NCI-H748 treated with DMSO at 0.1 percent for 48 hours (cell line): ENCODE data around the gene LRRTM4.
"Not testable (repeated sequence)": the region's sequence is repeated elsewhere in the genome, so short reads cannot be mapped to it uniquely, and the experiment has no call there.

Experiments used
- DNase-seq: peaks from one replicate; lab custom pipeline; 2025; lab: John Stamatoyannopoulos, UW

The LRRTM4 gene

DNA sequence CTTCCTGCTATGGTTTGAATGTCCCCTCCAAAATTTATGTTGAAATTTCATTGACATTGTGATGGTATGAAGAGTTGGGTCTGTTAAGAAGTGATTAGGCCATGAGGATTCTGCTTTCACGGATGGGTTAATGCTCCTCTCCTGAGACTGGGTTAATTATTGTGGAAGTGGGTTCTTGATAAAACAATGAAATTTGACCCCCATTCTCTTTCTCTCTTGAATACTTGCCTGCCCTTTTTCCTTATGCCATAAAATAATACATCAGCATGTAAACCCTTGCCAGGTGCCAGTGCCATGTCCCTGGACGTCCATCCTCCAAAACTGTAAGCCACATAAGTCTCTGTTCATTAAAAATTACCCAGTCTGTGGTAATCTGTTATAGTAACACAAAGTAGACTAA lies 352.8 kb downstream of the LRRTM4 start:
- no peak for DNase-seq

DNA sequence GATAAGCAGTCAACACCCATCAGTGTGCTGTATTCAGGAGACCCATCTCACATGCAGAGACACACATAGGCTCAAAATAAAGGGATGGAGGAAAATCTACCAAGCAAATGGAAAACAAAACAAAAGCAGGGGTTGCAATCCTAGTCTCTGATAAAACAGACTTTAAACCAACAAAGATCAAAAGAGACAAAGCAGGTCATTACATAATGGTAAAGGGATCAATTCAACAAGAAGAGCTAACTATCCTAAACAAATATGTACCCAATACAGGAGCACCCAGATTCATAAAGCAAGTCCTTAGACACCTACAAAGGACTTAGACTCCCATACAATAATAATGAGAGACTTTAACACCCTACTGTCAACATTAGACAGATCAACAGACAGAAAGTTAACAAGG lies 358.2 kb downstream of the LRRTM4 start:
- DNase-seq, result not testable (repeated sequence)

DNA sequence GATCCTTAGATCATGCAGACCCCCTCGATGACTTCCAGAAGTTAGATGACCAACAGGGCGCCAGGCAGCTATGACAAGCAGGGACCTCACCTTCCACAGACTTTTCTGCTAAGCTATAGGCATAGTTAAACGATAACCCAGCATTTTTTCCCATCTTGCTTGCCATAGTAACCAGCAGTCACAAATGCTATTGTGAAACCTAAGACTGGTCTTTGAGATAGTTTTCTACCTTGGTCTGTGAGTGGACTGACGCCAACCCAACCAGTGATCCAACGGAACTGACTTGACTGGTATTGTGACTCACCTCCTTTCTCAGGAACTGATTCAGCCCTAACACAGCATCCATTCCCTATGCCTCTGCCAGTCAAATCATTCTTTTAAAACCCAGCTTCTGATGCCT lies 361.2 kb downstream of the LRRTM4 start:
- DNase-seq, result no peak

DNA sequence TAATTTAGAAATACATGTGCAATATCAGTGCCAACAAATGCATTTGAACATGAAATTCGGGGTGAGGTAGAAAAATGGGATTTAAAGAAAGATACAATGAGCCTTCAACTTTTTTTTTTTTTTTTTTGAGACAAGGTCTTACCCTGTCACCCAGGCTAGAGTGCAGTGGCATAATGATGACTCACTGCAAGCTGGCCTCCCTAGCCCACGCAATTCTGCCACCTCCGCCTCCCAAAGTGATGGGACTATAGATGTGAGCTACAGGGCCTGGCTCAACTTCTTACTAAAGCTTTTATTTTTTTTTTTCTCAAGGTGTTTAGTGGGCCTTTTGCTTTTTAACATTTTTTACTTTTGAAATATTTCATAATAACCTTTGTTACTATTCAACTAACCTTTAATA lies 365.6 kb downstream of the LRRTM4 start:
- no peak for DNase-seq

DNA sequence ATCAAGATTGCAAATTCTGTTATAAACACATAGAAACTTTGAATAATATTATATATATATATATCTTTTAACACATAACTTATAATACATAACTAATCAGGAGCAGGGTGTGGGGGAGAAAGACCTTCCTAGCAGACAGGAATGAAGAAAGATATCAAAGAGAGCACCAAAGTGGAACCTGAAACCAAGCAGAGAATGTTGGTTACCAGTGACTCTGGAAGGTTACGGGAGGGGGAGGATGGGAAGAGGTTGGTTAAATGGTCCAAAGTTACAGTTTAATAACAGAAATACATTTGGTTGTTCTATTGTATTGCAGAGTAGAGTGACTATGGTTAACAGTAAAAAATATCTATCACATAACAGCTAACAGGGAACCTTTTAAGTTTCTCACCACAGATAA lies 366.7 kb downstream of the LRRTM4 start:
- DNase-seq, result no peak

DNA sequence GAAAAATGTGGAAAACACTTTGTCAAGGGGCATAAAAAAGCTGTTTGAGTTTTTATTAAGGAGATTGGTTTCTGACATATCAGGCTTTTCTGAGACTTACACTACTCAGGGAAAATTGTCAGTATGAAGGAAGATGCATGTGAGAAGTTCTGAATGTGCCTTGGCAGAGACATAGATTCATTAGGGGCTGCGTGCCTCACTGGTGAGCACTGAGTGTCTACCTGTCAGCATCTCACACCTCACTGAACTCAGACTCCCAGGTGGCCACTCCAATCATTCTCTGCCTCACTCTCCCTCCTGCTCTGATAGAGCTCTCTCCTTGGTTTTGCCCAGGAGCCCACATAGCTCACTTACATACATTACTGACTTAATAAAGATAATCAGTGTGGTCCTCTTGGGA lies 372.6 kb downstream of the LRRTM4 start:
- no peak for DNase-seq

DNA sequence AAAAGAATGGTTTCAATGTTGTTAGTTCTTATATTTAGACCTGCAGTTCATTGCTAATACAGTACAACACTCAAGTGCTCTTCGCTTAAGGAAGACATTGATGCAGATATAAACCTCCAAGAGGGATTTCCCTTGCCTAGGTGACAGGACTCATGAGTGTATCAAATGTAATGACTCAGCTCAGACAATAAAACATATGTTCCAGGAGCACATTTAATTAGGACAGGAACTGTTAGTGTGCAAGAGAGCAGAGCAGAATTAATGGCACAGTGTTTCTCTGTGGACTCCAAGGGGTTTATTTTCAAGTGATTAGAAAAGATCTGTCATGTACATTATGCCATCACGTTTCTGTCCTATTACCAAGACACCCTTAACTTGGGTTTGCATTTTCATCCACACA lies 375.0 kb downstream of the LRRTM4 start:
- no peak for DNase-seq

DNA sequence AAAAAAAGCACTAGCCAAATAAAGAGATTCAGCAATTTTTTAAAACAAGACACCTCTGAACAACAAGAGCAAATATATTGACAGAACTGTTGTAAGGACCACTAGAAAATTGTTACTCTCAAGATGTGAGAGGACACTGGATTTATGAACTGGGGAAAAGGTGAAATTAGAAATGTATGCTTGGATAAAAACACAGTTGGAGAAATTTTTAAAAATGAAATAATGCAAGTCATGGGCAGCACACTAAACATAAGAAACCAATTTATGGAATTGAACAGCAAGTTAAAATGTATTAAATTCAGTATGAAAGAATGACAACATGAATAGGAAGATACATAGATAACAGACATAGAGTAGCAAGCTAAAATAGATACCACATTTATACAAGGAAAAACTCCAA lies 377.4 kb downstream of the LRRTM4 start:
- no peak for DNase-seq

DNA sequence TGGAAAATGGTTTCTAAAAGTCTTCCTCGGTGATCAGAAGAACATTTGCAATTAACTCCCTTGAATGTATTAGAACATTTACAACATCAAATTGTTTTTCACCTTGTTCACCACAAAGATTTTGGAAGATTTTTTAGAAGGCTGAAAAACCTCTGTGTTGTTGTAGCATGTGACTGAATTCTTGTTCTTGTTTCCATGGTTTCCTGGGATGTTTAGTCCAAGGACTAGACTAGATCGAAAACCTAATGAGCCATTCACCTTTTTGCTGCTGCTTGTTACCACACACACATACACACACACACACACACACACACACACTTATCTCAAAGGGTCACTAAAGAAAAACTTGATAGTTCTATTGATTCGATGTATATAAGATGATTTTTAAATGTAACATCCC lies 380.0 kb downstream of the LRRTM4 start:
- DNase-seq, result no peak

DNA sequence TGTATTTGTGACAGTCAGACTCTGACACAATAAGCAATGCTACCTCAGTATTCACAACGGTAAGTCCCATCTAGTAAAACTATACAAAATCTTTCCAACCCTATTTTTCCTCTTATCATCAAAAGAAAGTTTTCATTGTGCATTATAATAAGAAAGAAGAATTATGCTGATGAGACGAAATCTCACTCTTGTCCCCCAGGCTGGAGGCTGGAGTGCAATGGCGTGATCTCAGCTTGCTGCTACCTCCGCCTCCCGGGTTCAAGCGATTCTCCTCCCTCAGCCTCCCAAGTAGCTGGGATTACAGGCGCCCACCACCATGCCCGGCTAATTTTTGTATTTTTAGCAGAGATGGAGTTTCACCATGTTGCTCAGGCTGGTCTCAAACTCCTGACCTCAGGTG lies 393.7 kb downstream of the LRRTM4 start:
- not testable (repeated sequence) for DNase-seq

DNA sequence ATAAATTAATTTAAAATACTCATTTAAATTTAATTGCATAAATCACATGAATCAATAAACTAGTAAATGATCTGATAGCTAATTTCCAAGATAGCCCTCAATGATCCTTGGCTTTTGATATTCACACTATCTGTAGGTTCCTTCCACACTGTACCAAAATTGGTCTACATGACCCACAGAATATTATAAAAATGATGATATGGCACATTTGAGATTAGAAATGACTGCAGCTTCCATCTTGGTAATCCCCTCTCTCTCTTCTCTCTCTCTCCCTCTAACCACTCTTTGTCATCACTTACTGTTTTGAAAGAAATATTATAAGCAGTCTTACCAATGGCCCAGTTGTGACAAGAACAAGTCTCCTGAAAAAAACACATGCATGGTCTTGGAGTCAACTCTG lies 394.8 kb downstream of the LRRTM4 start:
- no peak for DNase-seq

DNA sequence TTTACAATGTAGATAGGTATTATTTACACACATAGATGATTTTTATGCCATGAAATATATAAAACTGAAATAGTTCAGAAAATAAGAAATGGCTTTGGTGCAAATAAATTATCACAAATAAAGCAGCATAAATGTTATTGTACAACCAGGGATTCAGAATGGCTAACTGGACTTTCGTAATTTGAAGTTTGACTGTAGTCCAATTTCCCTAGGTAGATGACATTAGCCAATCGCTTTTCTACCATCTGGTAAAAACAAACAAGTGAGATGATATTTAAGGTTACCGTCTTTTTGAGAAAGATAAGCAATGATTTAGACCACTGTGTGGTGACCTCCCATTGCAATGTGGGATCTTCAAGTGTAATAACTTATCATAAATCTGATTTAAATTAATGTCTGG lies 400.7 kb downstream of the LRRTM4 start:
- no peak for DNase-seq

DNA sequence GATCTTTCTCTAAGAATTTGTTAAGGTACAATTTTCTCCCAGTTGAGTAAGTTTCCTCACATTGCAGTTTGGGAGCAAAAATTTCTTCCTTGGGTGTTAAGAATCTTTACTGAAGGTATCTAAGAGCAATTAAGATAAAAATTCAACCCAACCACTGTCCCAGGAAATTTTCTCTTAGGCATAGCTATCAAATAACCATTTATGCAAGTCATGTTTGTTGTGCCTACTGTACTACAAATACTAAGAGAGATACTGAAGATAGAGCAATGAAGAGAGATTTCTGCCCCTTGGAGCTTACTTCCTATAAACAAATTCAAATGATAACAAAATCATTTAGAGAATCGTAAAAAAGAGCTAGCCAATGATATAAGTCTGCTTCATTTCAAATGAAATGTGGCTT lies 402.8 kb downstream of the LRRTM4 start:
- no peak for DNase-seq

DNA sequence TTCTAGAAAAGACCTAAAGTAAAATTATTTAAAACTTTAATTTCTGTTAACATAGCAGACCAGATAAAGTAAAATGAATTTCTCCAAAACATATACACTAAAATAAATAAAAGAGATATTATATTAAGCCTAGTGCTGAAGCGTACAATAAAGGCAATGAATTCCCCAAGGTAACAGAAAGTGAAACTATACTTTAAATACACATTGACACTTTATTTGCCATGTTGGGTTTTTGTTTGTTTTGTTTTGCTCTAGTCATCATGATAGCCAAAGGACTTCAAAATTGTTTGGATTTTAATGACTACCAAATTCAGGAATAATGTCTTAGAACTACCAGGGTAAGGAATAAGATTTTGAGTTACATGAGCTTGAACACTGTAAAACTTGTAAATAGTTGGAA lies 413.3 kb downstream of the LRRTM4 start:
- DNase-seq, result no peak

DNA sequence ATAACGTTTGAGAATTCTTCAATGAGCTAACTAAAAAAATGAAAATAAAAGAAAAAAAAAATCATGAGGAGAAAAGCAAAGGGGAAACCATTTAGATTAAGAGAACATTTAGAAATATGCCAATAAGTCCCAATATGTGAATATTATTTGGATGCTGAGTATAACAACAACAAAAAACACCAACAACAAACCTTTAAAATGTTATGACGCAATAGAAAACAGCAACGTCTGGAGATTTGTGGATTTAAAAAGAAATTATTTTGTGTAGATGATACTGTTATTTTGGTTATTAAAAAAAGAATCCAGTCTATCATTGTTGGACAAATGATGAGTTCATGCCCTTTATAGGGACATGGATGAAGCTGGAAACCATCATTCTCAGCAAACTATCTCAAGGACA lies 417.2 kb downstream of the LRRTM4 start:
- no peak for DNase-seq

DNA sequence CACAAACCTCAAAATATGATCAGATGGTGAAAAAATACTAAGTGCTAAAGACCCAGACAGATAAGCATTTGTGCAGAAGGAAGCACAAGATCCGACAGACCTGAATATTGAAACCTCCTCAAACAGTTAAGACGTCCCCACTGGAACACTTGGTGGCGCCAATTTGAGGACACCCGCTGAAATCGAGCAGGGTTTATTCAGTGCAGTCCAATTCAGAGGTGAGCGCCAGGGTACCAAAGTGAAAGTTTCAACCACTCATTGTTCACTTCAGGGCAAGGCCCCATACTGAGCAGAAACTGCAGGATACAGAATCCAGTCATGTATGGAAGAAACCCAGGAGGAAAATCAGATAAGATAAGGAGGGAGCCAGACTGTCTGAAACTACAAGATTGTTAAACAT lies 417.6 kb downstream of the LRRTM4 start:
- DNase-seq, result no peak

DNA sequence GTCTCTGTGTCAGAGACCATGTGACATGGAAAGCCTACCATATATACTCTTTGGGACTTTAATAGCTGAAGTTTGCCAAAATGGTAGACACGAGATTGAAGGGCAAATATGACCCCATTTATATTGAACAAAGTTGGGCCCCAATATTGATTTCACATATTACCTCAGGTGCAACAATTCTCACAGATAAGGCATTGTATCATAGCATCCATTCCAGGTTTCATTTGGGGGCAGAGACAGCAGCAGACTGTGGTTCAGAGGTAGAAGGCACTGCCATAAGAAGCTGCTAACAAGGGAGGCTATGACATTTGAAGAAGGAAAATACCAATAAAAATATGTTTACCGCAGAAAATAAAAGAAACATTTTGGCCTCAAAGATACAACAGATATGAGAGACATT lies 419.2 kb downstream of the LRRTM4 start:
- no peak for DNase-seq

DNA sequence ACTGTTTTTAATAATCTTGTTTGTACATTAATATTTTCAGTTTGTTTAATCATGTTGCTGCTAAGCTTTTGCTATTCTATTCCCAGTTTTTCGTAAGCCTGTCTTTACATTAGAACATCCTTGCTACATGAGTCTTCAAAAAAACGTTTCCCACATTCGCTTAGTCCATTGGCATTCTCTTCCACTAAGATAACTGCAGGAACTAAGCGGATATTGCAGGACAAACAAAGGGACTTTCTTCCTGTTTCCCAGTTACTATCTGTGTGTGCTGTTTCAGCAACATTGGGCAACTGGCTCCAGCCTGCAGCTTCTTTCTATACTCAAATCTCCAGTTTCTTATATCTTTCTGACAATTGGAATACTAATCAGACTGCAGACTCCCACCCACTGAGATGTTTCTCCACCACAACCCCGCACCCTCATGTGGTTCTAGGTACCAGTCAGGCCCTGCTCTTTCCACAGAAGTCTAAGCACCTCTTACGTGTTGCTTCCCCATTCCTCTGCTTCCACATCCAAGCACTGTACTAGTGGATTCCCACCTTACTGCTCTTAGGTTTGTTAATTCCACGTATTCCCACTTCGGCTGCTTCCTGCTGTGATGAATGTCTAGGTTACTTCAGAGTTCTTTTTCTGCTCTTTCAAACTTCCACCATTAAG lies 420.3 kb downstream of the LRRTM4 start:
- DNase-seq, result no peak

DNA sequence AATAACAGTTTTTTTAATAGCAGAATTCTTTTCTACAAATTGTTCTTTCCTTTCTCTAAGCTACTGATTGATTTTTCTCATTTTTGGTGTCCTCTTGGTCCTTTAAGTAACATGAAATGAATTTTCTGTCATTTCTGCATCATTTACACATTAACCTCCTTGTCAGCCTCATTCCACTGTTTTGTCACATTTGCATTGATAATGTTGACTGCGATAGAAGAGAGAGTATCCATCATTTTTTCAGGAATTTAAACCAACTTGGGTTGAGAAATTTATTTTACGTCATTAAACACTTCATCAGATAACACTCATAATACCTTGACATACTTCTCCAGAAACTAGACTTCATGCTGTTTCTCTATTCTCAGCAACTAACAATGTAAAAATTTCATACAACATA lies 422.2 kb downstream of the LRRTM4 start:
- no peak for DNase-seq

DNA sequence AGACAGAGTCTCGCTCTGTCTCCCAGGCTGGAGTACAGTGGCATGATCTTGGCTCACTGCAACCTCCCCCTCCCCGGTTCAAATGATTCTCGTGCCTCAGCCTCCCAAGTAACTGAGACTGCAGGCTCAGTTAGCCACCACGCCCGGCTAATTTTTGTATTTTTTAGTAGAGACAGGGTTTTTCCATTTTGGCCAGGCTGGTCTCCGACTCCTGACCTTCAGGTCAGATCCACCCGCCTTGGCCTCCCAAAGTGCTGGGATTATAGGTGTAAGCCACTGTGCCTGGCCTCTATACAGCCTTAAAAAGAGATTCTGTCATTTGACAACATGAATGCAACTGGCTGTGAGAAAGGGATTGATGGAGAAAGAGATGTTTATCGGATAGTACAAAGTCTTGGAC lies 426.7 kb downstream of the LRRTM4 start:
- DNase-seq, result not testable (repeated sequence)

DNA sequence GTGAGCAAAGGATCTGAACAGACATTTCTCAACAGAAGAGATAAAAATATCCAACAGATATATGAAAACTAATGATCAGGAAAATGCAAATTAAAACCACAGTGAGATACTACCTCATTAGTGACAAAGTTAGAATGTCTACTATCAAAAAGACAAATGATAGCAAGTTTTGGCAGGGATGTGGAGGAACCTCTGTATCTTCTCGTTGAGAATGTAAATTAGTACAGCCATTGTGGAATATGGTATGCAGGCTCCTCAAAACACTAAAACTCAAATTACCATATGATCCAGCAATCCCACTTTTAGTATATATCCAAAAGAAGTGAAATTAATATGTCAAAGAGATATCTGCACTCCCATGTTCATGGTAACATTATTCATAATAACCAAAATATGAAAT lies 427.1 kb downstream of the LRRTM4 start:
- DNase-seq, result no peak

DNA sequence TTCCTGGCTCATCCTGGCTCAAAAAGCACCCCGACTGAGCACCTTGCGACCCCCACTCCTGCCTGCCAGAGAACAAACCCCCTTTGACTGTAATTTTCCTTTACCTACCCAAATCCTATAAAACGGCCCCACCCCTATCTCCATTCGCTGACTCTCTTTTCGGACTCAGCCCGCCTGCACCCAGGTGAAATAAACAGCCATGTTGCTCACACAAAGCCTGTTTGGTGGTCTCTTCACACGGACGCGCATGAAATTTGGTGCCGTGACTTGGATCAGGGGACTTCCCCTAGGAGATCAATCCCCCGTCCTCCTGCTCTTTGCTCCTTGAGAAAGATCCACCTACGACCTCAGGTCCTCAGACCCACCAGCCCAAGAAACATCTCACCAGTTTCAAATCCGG lies 433.8 kb downstream of the LRRTM4 start:
- DNase-seq, result not testable (repeated sequence)

DNA sequence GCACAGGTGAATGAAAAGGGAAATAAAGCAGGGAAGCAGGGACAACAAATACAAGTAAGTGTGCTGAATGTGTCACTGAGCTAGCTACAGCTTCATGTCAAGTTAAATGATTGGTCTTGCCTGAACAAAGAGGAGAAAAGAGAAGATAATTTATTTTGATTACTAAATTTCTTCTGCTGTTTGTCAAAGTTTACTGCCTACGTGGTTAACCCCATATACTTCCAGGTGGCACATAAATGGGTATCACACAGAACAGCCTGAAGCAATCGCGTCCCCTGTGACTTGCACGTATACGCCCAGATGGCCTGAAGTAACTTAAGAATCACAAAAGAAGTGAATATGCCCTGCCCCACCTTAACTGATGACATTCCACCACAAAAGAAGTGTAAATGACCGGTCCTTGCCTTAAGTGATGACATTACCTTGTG lies 434.2 kb downstream of the LRRTM4 start:
- DNase-seq, result no peak

DNA sequence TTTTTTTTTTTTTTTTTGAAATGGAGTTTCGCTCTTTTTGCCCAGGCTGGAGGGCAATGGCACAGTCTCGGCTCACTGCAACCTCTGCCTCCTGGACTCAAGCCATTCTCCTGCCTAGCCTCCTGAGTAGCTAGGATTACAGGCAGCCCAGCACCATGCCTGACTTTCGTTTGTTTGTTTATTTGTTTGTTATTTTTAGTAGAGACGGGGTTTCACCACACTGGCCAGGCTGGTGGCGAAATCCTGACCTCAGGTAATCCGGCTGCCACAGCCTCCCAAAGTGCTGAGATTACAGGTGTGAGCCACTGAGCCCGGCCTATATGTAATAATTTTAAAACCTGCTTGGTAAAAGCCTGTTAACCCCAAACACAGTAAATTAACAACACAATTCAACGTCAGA lies 435.7 kb downstream of the LRRTM4 start:
- DNase-seq, result no peak

DNA sequence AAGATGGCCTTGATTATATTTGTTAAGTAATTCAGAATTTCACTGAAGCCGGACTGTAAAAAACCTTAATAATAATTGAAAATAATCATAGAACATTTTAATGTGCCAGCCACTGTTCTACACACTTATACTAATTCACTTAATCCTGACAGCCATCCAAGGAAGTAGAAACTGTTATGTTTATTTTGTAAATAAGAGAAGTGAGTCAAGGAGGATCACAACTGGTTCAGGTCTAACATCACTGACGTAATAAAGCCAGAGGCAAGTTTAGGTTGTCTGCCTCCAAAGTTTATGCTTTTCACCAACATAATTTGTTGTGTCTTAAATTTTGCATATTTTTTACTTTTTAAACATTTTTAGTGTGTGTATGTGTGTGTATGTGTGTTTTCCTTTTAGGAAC lies 436.1 kb downstream of the LRRTM4 start:
- no peak for DNase-seq
